WI38 (cell line): ENCODE data around the gene SELENOO.

ENCODE experiments used
- H3K4me3 ChIP-seq: 2 replicates; pipeline ENCODE4 v1.5.1; 2011; ENCODE audit warnings: low read depth, mild to moderate bottlenecking, control low read depth, low read length
- TF ChIP-seq, protein P1 (sequence below): IDR thresholded peaks from 2 replicates; pipeline ENCODE4 v1.5.1; 2012; ENCODE audit warnings: low read depth, mild to moderate bottlenecking, control low read depth, low read length

SELENOO gene

GRCh38 chr22:50262460-50262911 lies 61.7 kb downstream of the SELENOO start:
- TF ChIP-seq, protein P1, sequence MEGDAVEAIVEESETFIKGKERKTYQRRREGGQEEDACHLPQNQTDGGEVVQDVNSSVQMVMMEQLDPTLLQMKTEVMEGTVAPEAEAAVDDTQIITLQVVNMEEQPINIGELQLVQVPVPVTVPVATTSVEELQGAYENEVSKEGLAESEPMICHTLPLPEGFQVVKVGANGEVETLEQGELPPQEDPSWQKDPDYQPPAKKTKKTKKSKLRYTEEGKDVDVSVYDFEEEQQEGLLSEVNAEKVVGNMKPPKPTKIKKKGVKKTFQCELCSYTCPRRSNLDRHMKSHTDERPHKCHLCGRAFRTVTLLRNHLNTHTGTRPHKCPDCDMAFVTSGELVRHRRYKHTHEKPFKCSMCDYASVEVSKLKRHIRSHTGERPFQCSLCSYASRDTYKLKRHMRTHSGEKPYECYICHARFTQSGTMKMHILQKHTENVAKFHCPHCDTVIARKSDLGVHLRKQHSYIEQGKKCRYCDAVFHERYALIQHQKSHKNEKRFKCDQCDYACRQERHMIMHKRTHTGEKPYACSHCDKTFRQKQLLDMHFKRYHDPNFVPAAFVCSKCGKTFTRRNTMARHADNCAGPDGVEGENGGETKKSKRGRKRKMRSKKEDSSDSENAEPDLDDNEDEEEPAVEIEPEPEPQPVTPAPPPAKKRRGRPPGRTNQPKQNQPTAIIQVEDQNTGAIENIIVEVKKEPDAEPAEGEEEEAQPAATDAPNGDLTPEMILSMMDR, result no peak
- H3K4me3 ChIP-seq, result no peak overlapping the region

- TF ChIP-seq, protein P1, result no peak
- H3K4me3 ChIP-seq, result no peak overlapping the region
These were observed 62.3 kb downstream of the SELENOO start for GRCh38 chr22:50262973-50263617.

- H3K4me3 ChIP-seq, result no peak overlapping the region
- TF ChIP-seq, protein P1, result no peak
These were observed 63.4 kb downstream of the SELENOO start for GRCh38 chr22:50264104-50264745.

DNA sequence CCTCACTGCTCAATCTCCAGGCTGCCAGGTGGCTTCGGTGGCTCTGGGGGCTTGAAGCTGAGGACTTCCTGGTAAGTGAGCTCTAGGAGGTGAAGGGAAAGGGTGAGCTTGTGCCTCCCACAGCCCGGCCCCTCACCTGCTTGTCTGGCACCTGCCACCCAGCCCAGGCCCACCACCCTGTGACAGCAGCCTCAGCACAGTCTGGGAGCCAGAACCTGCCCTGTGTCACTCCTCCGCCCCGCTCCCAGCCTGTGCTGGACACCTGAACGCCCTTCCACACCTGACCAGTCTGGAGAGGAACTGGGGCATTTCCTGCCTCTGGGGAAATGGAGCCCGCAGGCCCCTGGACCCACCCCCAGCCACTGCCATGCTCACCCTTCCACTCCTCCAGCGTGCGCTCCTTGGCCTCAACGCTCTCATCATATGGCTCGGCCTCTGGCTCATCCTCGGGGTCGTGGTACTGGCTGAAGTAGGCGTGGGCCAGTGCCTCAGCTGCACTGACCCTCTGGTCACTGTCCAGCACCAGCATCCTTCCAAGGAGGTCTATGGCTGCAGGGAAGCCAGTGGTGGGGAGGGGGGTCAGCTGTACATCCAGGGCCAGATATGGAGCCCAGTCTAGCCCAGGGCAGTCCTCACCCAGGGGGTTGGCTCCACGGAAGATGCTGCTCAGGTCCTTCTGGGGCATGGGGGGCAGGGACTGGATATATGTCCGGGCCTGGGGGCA lies 64.3 kb downstream of the SELENOO start:
- H3K4me3 ChIP-seq, result no peak overlapping the region
- TF ChIP-seq, protein P1, result no peak

GRCh38 chr22:50266994-50267393 lies 66.2 kb downstream of the SELENOO start:
- TF ChIP-seq, protein P1, result no peak
- no peak overlapping the region for H3K4me3 ChIP-seq
